H1 (cell line): Measurements from ENCODE around the gene RSU1. TPM values are rescaled to one million over a fixed set of nuclear protein-coding genes. Genes with fewer than 3 reads are reported as not detected.

Experiments used
- polyA plus RNA-seq, 7 experiments: library from polyadenylated mRNA; depleted of rRNA in 3 of 7; stranded (reverse) in 5 of 7; unstranded in 2 of 7; fragments of >200 nt in 5 of 7; fragments of 200-250 nt in 2 of 7; gene quantifications; 1 replicate in 5 of 7; 2 replicates in 1 of 7; 4 replicates in 1 of 7; pipeline versions ENCODE4 v1.2.1 to v1.2.3, GENCODE V29; 2011 to 2013; ENCODE audit warnings: missing spikeins in 2 of 7, mixed read lengths in 2 of 7
- total RNA-seq: library from RNA; stranded (reverse); fragmentation: NEBNext Ultra II Directional; extraction: Animal tissue kit (Norgen Biotek cat#: 25700); gene quantifications from 2 replicates; pipeline ENCODE4 v1.2.1, GENCODE V29; 2021
- TF ChIP-seq, protein P1 (sequence below): fragments of 300-600 bp; sonication (generic); IDR thresholded peaks from 2 replicates; pipeline ENCODE4 v1.7.1; 2012; ENCODE audit warnings: low read length, moderate library complexity, mild to moderate bottlenecking, inconsistent platforms; ENCODE audit not compliant: insufficient replicate concordance

The RSU1 gene
- total and polyA plus RNA-seq, 2 of the 8 experiments (the other 6 are each of a cell fraction or from before 2014, with no cell fraction given): 50.0 to 68.2 TPM

DNA sequence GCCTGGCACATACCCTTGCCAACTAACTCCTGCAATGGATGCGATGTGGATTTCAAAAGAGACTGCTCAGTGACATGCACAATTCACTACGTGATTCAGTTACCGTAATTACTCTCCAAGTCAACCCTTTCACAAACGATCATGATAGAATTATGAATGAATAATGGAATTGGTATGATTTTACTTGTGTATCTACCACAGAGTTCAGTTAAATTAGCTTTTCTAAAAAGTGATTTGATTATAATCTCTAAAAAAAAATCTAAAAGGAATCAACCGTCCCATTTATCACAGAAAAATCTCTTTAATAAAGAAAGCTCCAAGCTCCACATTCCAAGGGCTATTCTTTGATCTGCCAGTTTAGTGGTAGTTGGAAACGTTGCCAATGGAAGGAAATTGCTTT is 30.4 kb upstream of the RSU1 start (continued):
- TF ChIP-seq, protein P1, sequence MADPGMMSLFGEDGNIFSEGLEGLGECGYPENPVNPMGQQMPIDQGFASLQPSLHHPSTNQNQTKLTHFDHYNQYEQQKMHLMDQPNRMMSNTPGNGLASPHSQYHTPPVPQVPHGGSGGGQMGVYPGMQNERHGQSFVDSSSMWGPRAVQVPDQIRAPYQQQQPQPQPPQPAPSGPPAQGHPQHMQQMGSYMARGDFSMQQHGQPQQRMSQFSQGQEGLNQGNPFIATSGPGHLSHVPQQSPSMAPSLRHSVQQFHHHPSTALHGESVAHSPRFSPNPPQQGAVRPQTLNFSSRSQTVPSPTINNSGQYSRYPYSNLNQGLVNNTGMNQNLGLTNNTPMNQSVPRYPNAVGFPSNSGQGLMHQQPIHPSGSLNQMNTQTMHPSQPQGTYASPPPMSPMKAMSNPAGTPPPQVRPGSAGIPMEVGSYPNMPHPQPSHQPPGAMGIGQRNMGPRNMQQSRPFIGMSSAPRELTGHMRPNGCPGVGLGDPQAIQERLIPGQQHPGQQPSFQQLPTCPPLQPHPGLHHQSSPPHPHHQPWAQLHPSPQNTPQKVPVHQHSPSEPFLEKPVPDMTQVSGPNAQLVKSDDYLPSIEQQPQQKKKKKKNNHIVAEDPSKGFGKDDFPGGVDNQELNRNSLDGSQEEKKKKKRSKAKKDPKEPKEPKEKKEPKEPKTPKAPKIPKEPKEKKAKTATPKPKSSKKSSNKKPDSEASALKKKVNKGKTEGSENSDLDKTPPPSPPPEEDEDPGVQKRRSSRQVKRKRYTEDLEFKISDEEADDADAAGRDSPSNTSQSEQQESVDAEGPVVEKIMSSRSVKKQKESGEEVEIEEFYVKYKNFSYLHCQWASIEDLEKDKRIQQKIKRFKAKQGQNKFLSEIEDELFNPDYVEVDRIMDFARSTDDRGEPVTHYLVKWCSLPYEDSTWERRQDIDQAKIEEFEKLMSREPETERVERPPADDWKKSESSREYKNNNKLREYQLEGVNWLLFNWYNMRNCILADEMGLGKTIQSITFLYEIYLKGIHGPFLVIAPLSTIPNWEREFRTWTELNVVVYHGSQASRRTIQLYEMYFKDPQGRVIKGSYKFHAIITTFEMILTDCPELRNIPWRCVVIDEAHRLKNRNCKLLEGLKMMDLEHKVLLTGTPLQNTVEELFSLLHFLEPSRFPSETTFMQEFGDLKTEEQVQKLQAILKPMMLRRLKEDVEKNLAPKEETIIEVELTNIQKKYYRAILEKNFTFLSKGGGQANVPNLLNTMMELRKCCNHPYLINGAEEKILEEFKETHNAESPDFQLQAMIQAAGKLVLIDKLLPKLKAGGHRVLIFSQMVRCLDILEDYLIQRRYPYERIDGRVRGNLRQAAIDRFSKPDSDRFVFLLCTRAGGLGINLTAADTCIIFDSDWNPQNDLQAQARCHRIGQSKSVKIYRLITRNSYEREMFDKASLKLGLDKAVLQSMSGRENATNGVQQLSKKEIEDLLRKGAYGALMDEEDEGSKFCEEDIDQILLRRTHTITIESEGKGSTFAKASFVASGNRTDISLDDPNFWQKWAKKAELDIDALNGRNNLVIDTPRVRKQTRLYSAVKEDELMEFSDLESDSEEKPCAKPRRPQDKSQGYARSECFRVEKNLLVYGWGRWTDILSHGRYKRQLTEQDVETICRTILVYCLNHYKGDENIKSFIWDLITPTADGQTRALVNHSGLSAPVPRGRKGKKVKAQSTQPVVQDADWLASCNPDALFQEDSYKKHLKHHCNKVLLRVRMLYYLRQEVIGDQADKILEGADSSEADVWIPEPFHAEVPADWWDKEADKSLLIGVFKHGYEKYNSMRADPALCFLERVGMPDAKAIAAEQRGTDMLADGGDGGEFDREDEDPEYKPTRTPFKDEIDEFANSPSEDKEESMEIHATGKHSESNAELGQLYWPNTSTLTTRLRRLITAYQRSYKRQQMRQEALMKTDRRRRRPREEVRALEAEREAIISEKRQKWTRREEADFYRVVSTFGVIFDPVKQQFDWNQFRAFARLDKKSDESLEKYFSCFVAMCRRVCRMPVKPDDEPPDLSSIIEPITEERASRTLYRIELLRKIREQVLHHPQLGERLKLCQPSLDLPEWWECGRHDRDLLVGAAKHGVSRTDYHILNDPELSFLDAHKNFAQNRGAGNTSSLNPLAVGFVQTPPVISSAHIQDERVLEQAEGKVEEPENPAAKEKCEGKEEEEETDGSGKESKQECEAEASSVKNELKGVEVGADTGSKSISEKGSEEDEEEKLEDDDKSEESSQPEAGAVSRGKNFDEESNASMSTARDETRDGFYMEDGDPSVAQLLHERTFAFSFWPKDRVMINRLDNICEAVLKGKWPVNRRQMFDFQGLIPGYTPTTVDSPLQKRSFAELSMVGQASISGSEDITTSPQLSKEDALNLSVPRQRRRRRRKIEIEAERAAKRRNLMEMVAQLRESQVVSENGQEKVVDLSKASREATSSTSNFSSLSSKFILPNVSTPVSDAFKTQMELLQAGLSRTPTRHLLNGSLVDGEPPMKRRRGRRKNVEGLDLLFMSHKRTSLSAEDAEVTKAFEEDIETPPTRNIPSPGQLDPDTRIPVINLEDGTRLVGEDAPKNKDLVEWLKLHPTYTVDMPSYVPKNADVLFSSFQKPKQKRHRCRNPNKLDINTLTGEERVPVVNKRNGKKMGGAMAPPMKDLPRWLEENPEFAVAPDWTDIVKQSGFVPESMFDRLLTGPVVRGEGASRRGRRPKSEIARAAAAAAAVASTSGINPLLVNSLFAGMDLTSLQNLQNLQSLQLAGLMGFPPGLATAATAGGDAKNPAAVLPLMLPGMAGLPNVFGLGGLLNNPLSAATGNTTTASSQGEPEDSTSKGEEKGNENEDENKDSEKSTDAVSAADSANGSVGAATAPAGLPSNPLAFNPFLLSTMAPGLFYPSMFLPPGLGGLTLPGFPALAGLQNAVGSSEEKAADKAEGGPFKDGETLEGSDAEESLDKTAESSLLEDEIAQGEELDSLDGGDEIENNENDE: peak; percentile 54
